ENCODE data around the gene UGT8.

UGT8 gene

GRCh38 chr4:114598191-114599121 lies at the start of gene UGT8:
Gene UGT8, plus strand, starts transcription at chr4:114598807. Its CDS starts 24,074 bp downstream, at chr4:114622881.
- TF ChIP-seq GATA2 (IDR thresholded peaks at IDR 0.05; ENCODE audit: low read depth, low read length) (no peak), GATA3 (IDR thresholded peaks at IDR 0.05; ENCODE audit: low read depth, low read length) (no peak)

DNA sequence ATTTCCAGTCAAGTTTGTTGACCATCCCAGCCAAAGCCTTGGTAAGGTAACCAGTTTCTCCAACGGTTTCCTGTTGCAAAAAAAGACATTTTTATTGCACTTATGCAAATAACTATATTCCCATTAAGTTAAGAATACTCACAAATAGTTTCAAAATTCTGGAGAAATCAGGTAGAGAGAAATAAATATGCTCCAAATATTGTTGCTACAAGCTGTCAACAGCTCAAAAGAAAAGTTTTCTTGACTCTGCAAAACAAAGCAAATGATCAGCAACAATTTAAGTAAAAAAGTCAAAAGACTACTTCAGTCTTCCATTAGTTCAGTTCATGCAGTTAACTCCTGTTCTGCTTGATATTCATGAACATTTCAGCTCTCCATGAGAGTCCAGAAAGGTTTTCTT lies 49.0 kb upstream of the UGT8 start:
- TF ChIP-seq GATA2 (IDR thresholded peaks at IDR 0.05; ENCODE audit: low read depth, low read length) (no peak), GATA3 (IDR thresholded peaks at IDR 0.05; ENCODE audit: low read depth, low read length) (no peak)

DNA sequence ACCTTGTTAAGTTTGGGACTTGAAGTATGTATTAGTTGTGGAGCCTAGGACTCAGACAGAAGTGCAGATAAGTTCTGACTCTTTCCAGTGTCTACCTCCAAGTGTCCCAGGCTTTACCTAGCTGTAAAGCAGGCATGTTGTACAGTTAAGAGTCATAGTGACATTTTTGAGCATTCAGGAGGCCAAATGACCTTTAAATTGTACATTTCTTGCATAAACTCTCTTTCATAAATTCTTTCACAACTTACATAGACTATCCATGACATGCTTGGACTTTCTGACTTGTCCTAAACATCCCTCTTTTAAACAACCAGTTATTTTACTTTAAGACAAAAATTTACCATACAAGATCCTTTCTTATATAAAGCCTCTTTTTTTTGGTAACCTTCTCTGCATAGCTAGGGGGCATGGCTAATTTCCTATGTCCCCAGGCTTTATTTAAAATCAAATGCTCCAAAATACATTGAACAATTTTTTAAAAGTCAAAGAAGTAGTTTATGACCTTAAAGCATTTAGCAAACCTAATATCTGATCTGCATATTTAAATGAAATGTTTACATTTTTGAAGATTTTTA lies 40.1 kb upstream of the UGT8 start:
- TF ChIP-seq GATA2 (IDR thresholded peaks at IDR 0.05; ENCODE audit: low read depth, low read length) (no peak), GATA3 (IDR thresholded peaks at IDR 0.05; ENCODE audit: low read depth, low read length) (no peak)

- TF ChIP-seq GATA3 (IDR thresholded peaks at IDR 0.05; ENCODE audit: low read depth, low read length), result no peak
- TF ChIP-seq GATA2 (IDR thresholded peaks at IDR 0.05; ENCODE audit: low read depth, low read length), result no peak
Observed at GRCh38 chr4:114561590-114561989, 37.0 kb upstream of the UGT8 start.

- no peak for TF ChIP-seq GATA3 (IDR thresholded peaks at IDR 0.05; ENCODE audit: low read depth, low read length)
- TF ChIP-seq GATA2 (IDR thresholded peaks at IDR 0.05; ENCODE audit: low read depth, low read length), result no peak
Observed at GRCh38 chr4:114562176-114562904, 36.3 kb upstream of the UGT8 start.

DNA sequence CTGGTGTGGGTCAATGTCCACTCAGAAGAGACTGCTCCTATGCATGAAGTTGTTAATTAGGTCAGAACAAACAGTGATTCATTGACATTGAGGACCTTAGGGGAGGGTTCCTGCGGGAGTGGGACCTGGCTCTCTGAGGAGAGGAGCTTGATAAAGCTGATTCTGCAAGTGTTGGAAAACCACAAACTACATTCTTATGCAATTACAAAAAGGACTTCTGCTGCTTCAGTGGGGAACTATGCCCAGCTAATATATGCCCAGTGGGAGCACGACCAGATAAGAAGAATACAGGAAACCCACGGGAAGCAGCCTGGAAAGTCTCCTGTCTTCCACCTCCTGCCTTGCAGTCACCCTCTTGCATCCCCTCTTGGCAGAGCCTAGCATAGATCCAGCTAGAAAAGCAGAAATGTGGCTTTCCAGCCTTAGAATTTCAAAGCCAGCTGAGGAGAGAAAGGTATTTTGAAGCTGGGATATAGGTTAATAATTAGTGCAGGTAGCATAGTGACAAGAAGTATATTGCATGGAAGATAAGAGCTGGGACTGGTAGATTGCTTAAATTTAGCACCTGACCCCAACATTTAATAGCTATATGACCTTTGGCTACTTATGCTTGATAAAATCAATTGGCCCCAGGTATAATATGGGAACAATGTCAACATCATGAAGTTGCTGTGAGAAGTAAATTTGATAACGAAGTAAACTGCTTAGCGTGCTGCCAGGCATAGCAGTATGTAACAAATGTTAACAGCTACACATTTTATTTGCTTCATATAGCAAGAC lies 34.9 kb upstream of the UGT8 start:
- no peak for TF ChIP-seq GATA3 (IDR thresholded peaks at IDR 0.05; ENCODE audit: low read depth, low read length)
- TF ChIP-seq GATA2 (IDR thresholded peaks at IDR 0.05; ENCODE audit: low read depth, low read length), result no peak

- TF ChIP-seq GATA2 (IDR thresholded peaks at IDR 0.05; ENCODE audit: low read depth, low read length) (no peak), GATA3 (IDR thresholded peaks at IDR 0.05; ENCODE audit: low read depth, low read length) (no peak)
Observed at GRCh38 chr4:114577386-114577785, 21.2 kb upstream of the UGT8 start.

- TF ChIP-seq GATA3 (IDR thresholded peaks at IDR 0.05; ENCODE audit: low read depth, low read length), result no peak
- TF ChIP-seq GATA2 (IDR thresholded peaks at IDR 0.05; ENCODE audit: low read depth, low read length), result no peak
Observed at GRCh38 chr4:114582621-114583020, 16.0 kb upstream of the UGT8 start.

GRCh38 chr4:114588305-114588704 lies 10.3 kb upstream of the UGT8 start:
- TF ChIP-seq GATA2 (IDR thresholded peaks at IDR 0.05; ENCODE audit: low read depth, low read length), result no peak
- TF ChIP-seq GATA3 (IDR thresholded peaks at IDR 0.05; ENCODE audit: low read depth, low read length), result no peak

DNA sequence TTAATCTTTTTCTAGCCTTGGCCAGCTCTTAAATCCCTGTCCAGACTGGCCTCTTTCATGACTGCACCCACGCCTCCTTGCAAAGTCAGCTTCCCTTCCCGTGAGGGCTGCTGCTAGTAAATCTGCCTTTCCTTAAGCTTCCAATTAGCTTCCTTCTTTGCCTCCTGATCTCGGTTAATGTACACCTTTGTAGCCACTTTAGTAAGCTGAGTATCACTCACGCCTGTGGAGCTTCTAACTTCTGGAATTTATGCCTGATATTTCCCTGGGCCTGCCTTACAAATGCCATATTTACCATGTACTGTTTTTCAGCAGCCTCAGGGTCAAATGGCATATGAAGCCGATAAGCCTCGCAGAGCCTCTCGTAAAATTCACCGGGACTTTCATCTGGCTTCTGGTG lies 5.1 kb upstream of the UGT8 start:
- TF ChIP-seq GATA3 (IDR thresholded peaks at IDR 0.05; ENCODE audit: low read depth, low read length) (no peak), GATA2 (IDR thresholded peaks at IDR 0.05; ENCODE audit: low read depth, low read length) (no peak)

DNA sequence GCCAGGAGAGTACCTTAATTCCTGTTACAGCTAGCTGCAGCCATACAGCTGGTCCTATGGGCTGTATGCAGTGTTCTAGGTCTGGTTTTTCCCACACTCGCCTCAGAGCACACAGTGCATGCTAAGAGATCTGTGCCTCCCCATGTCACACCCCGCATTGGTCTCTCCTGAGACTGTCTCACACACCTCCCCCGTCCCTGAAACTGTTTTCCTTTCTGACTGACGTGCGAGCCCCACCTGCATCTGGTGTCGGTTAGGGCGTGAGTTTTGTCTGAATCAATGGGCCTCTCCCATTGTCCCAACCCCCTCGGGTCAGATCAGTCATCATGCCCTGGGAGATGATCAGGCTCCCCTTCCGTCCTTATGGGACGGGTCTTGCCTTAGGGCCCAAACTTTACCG lies 3.4 kb upstream of the UGT8 start:
- TF ChIP-seq GATA3 (IDR thresholded peaks at IDR 0.05; ENCODE audit: low read depth, low read length), result no peak
- TF ChIP-seq GATA2 (IDR thresholded peaks at IDR 0.05; ENCODE audit: low read depth, low read length), result no peak

- TF ChIP-seq GATA3 (IDR thresholded peaks at IDR 0.05; ENCODE audit: low read depth, low read length) (no peak), GATA2 (IDR thresholded peaks at IDR 0.05; ENCODE audit: low read depth, low read length) (no peak)
Observed at GRCh38 chr4:114595921-114596320, 2.7 kb upstream of the UGT8 start.

DNA sequence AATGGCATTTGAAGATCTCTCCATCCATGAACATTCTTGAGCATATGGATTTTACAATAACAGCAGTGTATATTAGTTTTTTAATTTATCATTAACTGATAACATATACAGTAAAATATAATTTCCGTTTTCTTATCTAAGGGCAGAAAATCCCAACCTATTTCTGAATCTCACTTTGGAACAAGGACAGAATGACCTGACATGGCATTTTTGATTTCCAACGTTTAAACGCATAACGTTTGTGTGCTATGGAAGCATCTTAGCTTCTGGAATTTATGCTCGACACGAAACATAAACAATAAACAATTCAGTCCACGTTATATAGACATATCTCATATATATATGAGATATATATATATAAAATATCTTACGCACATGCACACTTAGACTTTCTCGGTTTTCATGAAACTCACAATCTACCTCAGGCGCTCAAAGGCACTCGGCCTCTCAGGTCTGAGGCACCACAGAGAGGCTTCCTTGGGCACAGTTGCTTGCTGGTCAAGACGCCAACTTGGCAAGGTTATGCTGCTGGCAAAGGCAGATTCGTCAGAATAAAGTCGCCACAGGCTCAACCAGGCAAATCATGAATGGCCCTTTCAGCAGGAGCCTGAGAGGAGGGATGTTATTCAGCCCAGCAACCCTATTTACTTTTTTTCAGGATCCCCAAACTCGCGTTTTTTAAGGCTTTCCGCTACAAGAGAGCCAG lies 1.0 kb upstream of the UGT8 start:
- TF ChIP-seq GATA2 (IDR thresholded peaks at IDR 0.05; ENCODE audit: low read depth, low read length) (no peak), GATA3 (IDR thresholded peaks at IDR 0.05; ENCODE audit: low read depth, low read length) (no peak)

All from SH-SY5Y (cell line).